CD1c-positive myeloid dendritic cell (primary cell): Measurements from ENCODE around the gene ATP5MC2.
A peak's percentile ranks its signal among the peaks of the same experiment; 100 is the strongest.
"Not testable (repeated sequence)": the region's sequence is repeated elsewhere in the genome, so short reads cannot be mapped to it uniquely, and the experiment has no call there.

ENCODE experiments used
- DNase-seq: peaks from one replicate; pipeline ENCODE4 v3.0.0-alpha.2; 2016; ENCODE audit errors: extremely low spot score

ATP5MC2 gene

GRCh38 chr12:53675701-53676607 is at the start of gene ATP5MC2:
Gene ATP5MC2, minus strand, starts transcription at chr12:53676083. Its CDS starts 3,469 bp downstream, at chr12:53672614.
- peak; percentile 99 for DNase-seq

- no peak for DNase-seq
Measured at GRCh38 chr12:53722450-53723041, 46.7 kb upstream of the ATP5MC2 start.

- DNase-seq, result no peak
Measured at GRCh38 chr12:53720946-53721345, 45.1 kb upstream of the ATP5MC2 start.

GRCh38 chr12:53719649-53720048 is 43.8 kb upstream of the ATP5MC2 start:
- no peak for DNase-seq

GRCh38 chr12:53718567-53718966 is 42.7 kb upstream of the ATP5MC2 start:
- DNase-seq, result not testable (repeated sequence)

GRCh38 chr12:53717319-53717718 is 41.4 kb upstream of the ATP5MC2 start:
- no peak for DNase-seq

GRCh38 chr12:53714004-53714403 is 38.1 kb upstream of the ATP5MC2 start:
- DNase-seq, result no peak

- no peak for DNase-seq
Measured at GRCh38 chr12:53713516-53713915, 37.6 kb upstream of the ATP5MC2 start.

- no peak for DNase-seq
Measured at GRCh38 chr12:53712059-53712643, 36.3 kb upstream of the ATP5MC2 start.

GRCh38 chr12:53710091-53710490 is 34.2 kb upstream of the ATP5MC2 start:
- no peak for DNase-seq

- DNase-seq, result no peak
Measured at GRCh38 chr12:53709671-53710070, 33.8 kb upstream of the ATP5MC2 start.

- DNase-seq, result no peak
Measured at GRCh38 chr12:53706080-53706479, 30.2 kb upstream of the ATP5MC2 start.

GRCh38 chr12:53703756-53704155 is 27.9 kb upstream of the ATP5MC2 start:
- DNase-seq, result no peak

GRCh38 chr12:53701518-53702264 is 25.8 kb upstream of the ATP5MC2 start:
- peak; percentile 72 for DNase-seq

GRCh38 chr12:53700567-53700966 is 24.7 kb upstream of the ATP5MC2 start:
- no peak for DNase-seq

GRCh38 chr12:53699678-53700025 is 23.8 kb upstream of the ATP5MC2 start:
- no peak for DNase-seq

- DNase-seq, result no peak
Measured at GRCh38 chr12:53698948-53699677, 23.2 kb upstream of the ATP5MC2 start.

GRCh38 chr12:53696655-53697331 is 20.9 kb upstream of the ATP5MC2 start:
- no peak for DNase-seq

GRCh38 chr12:53696285-53696654 is 20.4 kb upstream of the ATP5MC2 start:
- DNase-seq, result peak; percentile 52

GRCh38 chr12:53695152-53696145 is 19.6 kb upstream of the ATP5MC2 start:
- peak; percentile 52 for DNase-seq
